H1 (cell line): Measurements from ENCODE around the gene FNDC3A. TPM values are rescaled to one million over a fixed set of nuclear protein-coding genes. Genes with fewer than 3 reads are reported as not detected.

Experiments
- CTCF ChIA-PET: fragments of 300-600 bp; sonication (Branson Sonifier 250); formaldehyde crosslinking; loops from one replicate; lab custom pipeline; 2021; ENCODE audit not compliant: partially characterized antibody; lab: Charles Lee
- POLR2A ChIA-PET: fragments of 300-600 bp; sonication (Branson Sonifier 250); formaldehyde crosslinking; loops from one replicate; lab custom pipeline; 2021; ENCODE audit warnings: inconsistent platforms; ENCODE audit not compliant: partially characterized antibody; lab: Charles Lee
- DNase-seq, 2 experiments: peaks; one replicate each; pipeline versions ENCODE4 v3.0.0 to v3.0.0-alpha.2; 2010 to 2022; ENCODE audit warnings: low spot score in 2 of 2, low read depth in 1 of 2, mixed read lengths in 1 of 2
- FAIRE-seq: peaks from 2 replicates; lab custom pipeline; 2011; peaks lifted over from hg19 to GRCh38; lab: Jason Lieb, UNC
- H2AFZ ChIP-seq: 2 replicates; pipeline ENCODE4 v1.8.1; 2012; ENCODE audit warnings: low read length, inconsistent platforms
- H2AK5ac ChIP-seq: 2 replicates; pipeline ENCODE4 v1.6.1; 2013; ENCODE audit warnings: low read depth, low read length
- H2BK120ac ChIP-seq: replicated peaks from 2 replicates; pipeline ENCODE3; 2013; ENCODE audit warnings: low read depth, low read length, inconsistent platforms
- H2BK12ac ChIP-seq: 2 replicates; pipeline ENCODE4 v1.6.1; 2013; ENCODE audit warnings: low read depth, low read length
- H2BK15ac ChIP-seq: 2 replicates; pipeline ENCODE4 v1.6.1; 2013; ENCODE audit warnings: low read length
- H2BK20ac ChIP-seq: 2 replicates; pipeline ENCODE4 v1.6.1; 2013; ENCODE audit warnings: low read length
- H2BK5ac ChIP-seq: 2 replicates; pipeline ENCODE4 v1.6.1; 2013; ENCODE audit warnings: low read depth, low read length
- H3K14ac ChIP-seq: 2 replicates; pipeline ENCODE4 v1.6.1; 2013; ENCODE audit warnings: inconsistent platforms; ENCODE audit not compliant: insufficient read length
- H3K18ac ChIP-seq: 2 replicates; pipeline ENCODE4 v1.6.1; 2013; ENCODE audit warnings: low read length; ENCODE audit errors: extremely low read depth
- H3K23ac ChIP-seq: 2 replicates; pipeline ENCODE4 v1.6.1; 2013; ENCODE audit warnings: inconsistent platforms; ENCODE audit not compliant: insufficient read length
- H3K23me2 ChIP-seq: 2 replicates; pipeline ENCODE4 v1.6.1; 2013; ENCODE audit warnings: low read depth, low read length
- H3K27ac ChIP-seq: 2 replicates; pipeline ENCODE4 v1.6.1; 2011; ENCODE audit warnings: low read depth, low read length, inconsistent platforms
- H3K27me3 ChIP-seq, 4 experiments: replicated peaks in 1 of 4; 1 replicate in 1 of 4; 2 replicates in 3 of 4; pipeline versions ENCODE4 v1.6.1 to v1.8.1; 2011 to 2013; ENCODE audit warnings: low read length in 3 of 4, mild to moderate bottlenecking in 3 of 4, inconsistent platforms in 2 of 4, mixed read lengths in 2 of 4, moderate library complexity in 1 of 4; ENCODE audit not compliant: control insufficient read depth in 3 of 4, insufficient read depth in 3 of 4; ENCODE audit errors: extremely low read depth in 1 of 4
- H3K36me3 ChIP-seq, 4 experiments: 2 replicates each; pipeline versions ENCODE4 v1.6.1 to v1.8.1; 2011 to 2013; ENCODE audit warnings: mild to moderate bottlenecking in 4 of 4, low read length in 3 of 4, moderate library complexity in 2 of 4, control low read depth in 1 of 4, inconsistent platforms in 1 of 4; ENCODE audit not compliant: insufficient read depth in 4 of 4, control insufficient read depth in 2 of 4
- H3K4ac ChIP-seq: replicated peaks from 2 replicates; pipeline ENCODE3; 2013; ENCODE audit warnings: low read length, low read depth, mixed read lengths, inconsistent platforms; ENCODE audit not compliant: insufficient read length
- H3K4me1 ChIP-seq, 4 experiments: replicated peaks in 1 of 4; 1 replicate in 1 of 4; 2 replicates in 3 of 4; pipeline versions ENCODE4 v1.6.1 to v1.8.1; 2011 to 2013; ENCODE audit warnings: low read length in 3 of 4, inconsistent platforms in 2 of 4, mixed read lengths in 1 of 4; ENCODE audit not compliant: insufficient read depth in 4 of 4, control insufficient read depth in 3 of 4
- H3K4me2 ChIP-seq, 2 experiments: 2 replicates each; pipeline versions ENCODE4 v1.6.1 to v1.8.1; 2011 to 2013; ENCODE audit warnings: low read depth in 2 of 2, low read length in 2 of 2, control low read depth in 1 of 2, inconsistent platforms in 1 of 2, mild to moderate bottlenecking in 1 of 2; ENCODE audit not compliant: insufficient read depth in 1 of 2
- H3K4me3 ChIP-seq, 4 experiments: fragments of 200-600, 300-600 bp in 1 of 4; sonication (generic), shearing (Covaris generic), sonication (Bioruptor Twin) in 1 of 4; 2 replicates each; pipeline versions ENCODE4 v1.5.1 to v1.8.1; 2011 to 2016; ENCODE audit warnings: low read length in 4 of 4, low read depth in 3 of 4, control low read depth in 2 of 4, inconsistent platforms in 2 of 4, mild to moderate bottlenecking in 2 of 4, mixed read lengths in 1 of 4, moderate library complexity in 1 of 4; ENCODE audit not compliant: insufficient read depth in 2 of 4; ENCODE audit errors: extremely low read depth in 1 of 4
- H3K56ac ChIP-seq: replicated peaks from 2 replicates; pipeline ENCODE3; 2013; ENCODE audit warnings: low read depth, mild to moderate bottlenecking, mixed read lengths, low read length, inconsistent platforms; ENCODE audit not compliant: insufficient read length
- H3K79me1 ChIP-seq: 2 replicates; pipeline ENCODE4 v1.6.1; 2013; ENCODE audit warnings: low read depth, low read length, control low read depth
- H3K79me2 ChIP-seq, 2 experiments: 2 replicates each; pipeline versions ENCODE4 v1.6.1 to v1.8.1; 2012 to 2013; ENCODE audit warnings: low read length in 2 of 2, mild to moderate bottlenecking in 2 of 2, inconsistent platforms in 1 of 2; ENCODE audit not compliant: insufficient read depth in 2 of 2, control insufficient read depth in 1 of 2
- H3K9ac ChIP-seq, 4 experiments: replicated peaks in 1 of 4; 1 replicate in 1 of 4; 2 replicates in 3 of 4; pipeline versions ENCODE4 v1.6.1 to v1.8.1; 2011 to 2013; ENCODE audit warnings: low read depth in 3 of 4, low read length in 3 of 4, control low read depth in 2 of 4, mild to moderate bottlenecking in 2 of 4, moderate library complexity in 2 of 4, inconsistent platforms in 1 of 4; ENCODE audit errors: extremely low read depth in 1 of 4
- H3K9me3 ChIP-seq, 2 experiments: 2 replicates each; pipeline versions ENCODE4 v1.6.1 to v1.8.1; 2012 to 2013; ENCODE audit warnings: mild to moderate bottlenecking in 2 of 2, moderate library complexity in 2 of 2, control low read depth in 1 of 2, inconsistent platforms in 1 of 2, low read depth in 1 of 2, low read length in 1 of 2, mixed read lengths in 1 of 2; ENCODE audit not compliant: insufficient read depth in 2 of 2
- H4K20me1 ChIP-seq, 2 experiments: replicated peaks in 1 of 2; 2 replicates each; pipeline versions ENCODE3 to v1.8.1; 2011 to 2013; ENCODE audit warnings: inconsistent platforms in 2 of 2, low read length in 2 of 2, mild to moderate bottlenecking in 1 of 2; ENCODE audit not compliant: insufficient read depth in 2 of 2, control insufficient read depth in 1 of 2
- H4K5ac ChIP-seq: 2 replicates; pipeline ENCODE4 v1.6.1; 2013; ENCODE audit warnings: low read length, low read depth, mixed read lengths, inconsistent platforms; ENCODE audit not compliant: insufficient read length
- H4K8ac ChIP-seq: 2 replicates; pipeline ENCODE4 v1.8.0; 2013; ENCODE audit warnings: mild to moderate bottlenecking, moderate library complexity, low read length, inconsistent platforms; ENCODE audit not compliant: insufficient read depth; ENCODE audit errors: extremely low read depth
- H4K91ac ChIP-seq: replicated peaks from 2 replicates; pipeline ENCODE3; 2013; ENCODE audit warnings: low read length, mixed read lengths, inconsistent platforms; ENCODE audit not compliant: insufficient read length
- CTCF ChIP-seq, 3 experiments: IDR thresholded peaks; 1 replicate in 2 of 3; 2 replicates in 1 of 3; pipeline versions ENCODE4 v1.5.1 to v1.6.1; 2011; ENCODE audit warnings: low read length in 3 of 3, mild to moderate bottlenecking in 3 of 3, inconsistent platforms in 2 of 3, low read depth in 1 of 3, moderate library complexity in 1 of 3; ENCODE audit not compliant: insufficient read depth in 1 of 3; ENCODE audit errors: control extremely low read depth in 1 of 3
- E2F6 ChIP-seq: IDR thresholded peaks from 2 replicates; pipeline ENCODE4 v1.6.1; 2012; ENCODE audit warnings: inconsistent platforms
- JUN ChIP-seq: IDR thresholded peaks from 2 replicates; pipeline ENCODE4 v1.6.1; 2011; ENCODE audit warnings: low read depth, mild to moderate bottlenecking, improper control_type of control experiment, low read length
- KDM4A ChIP-seq: IDR thresholded peaks from one replicate; pipeline ENCODE4 v1.7.1; 2012; ENCODE audit warnings: low read depth, mild to moderate bottlenecking, moderate library complexity, low read length, inconsistent platforms; ENCODE audit not compliant: severe bottlenecking
- MAFK ChIP-seq: IDR thresholded peaks from 2 replicates; pipeline ENCODE4 v1.6.1; 2012; ENCODE audit warnings: low read depth, mild to moderate bottlenecking, improper control_type of control experiment, low read length
- NANOG ChIP-seq: IDR thresholded peaks from 2 replicates; pipeline ENCODE4 v1.6.1; 2011; ENCODE audit warnings: low read length, low read depth, mild to moderate bottlenecking, inconsistent platforms; ENCODE audit not compliant: insufficient read depth, poor library complexity, severe bottlenecking
- RAD21 ChIP-seq, 2 experiments: IDR thresholded peaks in 1 of 2; conservative IDR thresholded peaks in 1 of 2; 2 replicates each; pipeline ENCODE4 v1.6.1; 2011; ENCODE audit warnings: low read depth in 2 of 2, low read length in 2 of 2, improper control_type of control experiment in 1 of 2, inconsistent platforms in 1 of 2, mild to moderate bottlenecking in 1 of 2, moderate library complexity in 1 of 2
- RFX5 ChIP-seq: IDR thresholded peaks from 2 replicates; pipeline ENCODE4 v1.6.1; 2011; ENCODE audit warnings: low read depth, low read length, improper control_type of control experiment, borderline replicate concordance
- SIN3A ChIP-seq, 2 experiments: IDR thresholded peaks in 1 of 2; conservative IDR thresholded peaks in 1 of 2; 2 replicates each; pipeline ENCODE4 v1.6.1; 2011 to 2012; ENCODE audit warnings: low read length in 2 of 2, improper control_type of control experiment in 1 of 2, low read depth in 1 of 2, mild to moderate bottlenecking in 1 of 2
- SP2 ChIP-seq: IDR thresholded peaks from 2 replicates; pipeline ENCODE4 v1.6.1; 2012; ENCODE audit warnings: mild to moderate bottlenecking, low read length, inconsistent platforms
- WGBS, 2 experiments: shearing (Covaris generic) in 1 of 2; methylation state at CpG; one replicate each; pipeline versions ENCODE4 v1.1.6 to v1.1.7; 2013 to 2015; ENCODE audit warnings: low lambda C conversion rate in 2 of 2, mixed read lengths in 2 of 2, inconsistent platforms in 1 of 2, low coverage in 1 of 2, missing lambda C conversion rate in 1 of 2; ENCODE audit not compliant: insufficient replicate concordance in 2 of 2, insufficient coverage in 1 of 2, insufficient read length in 1 of 2; ENCODE audit errors: extremely low coverage in 1 of 2, missing lambda C conversion rate in 1 of 2; 5-methylcytosine and 5-hydroxymethylcytosine counted together
- polyA plus RNA-seq, 7 experiments: library from polyadenylated mRNA; depleted of rRNA in 3 of 7; stranded (reverse) in 5 of 7; unstranded in 2 of 7; fragments of >200 nt in 5 of 7; fragments of 200-250 nt in 2 of 7; gene quantifications; 1 replicate in 5 of 7; 2 replicates in 1 of 7; 4 replicates in 1 of 7; pipeline versions ENCODE4 v1.2.1 to v1.2.3, GENCODE V29; 2011 to 2013; ENCODE audit warnings: missing spikeins in 2 of 7, mixed read lengths in 2 of 7
- total RNA-seq: library from RNA; stranded (reverse); fragmentation: NEBNext Ultra II Directional; extraction: Animal tissue kit (Norgen Biotek cat#: 25700); gene quantifications from 2 replicates; pipeline ENCODE4 v1.2.1, GENCODE V29; 2021

FNDC3A gene
- total and polyA plus RNA-seq, 2 of the 8 experiments (the other 6 are each of a cell fraction or from before 2014, with no cell fraction given), result 14.6 to 26.0 TPM

GRCh38 chr13:49206641-49207040, 230.9 kb downstream of the FNDC3A start:
- H2BK20ac ChIP-seq, result no peak overlapping the region
- H3K4me1 ChIP-seq, result no peaks in the 10 kb centered on the region
- WGBS, 2 experiments, result 88% methylated on average over 3 of the region's 3 CpGs; no CpG with 5 or more reads in 1 of the 2 experiments
- H3K14ac ChIP-seq, result no peak overlapping the region
- DNase-seq (no peak), FAIRE-seq (no peak)
- H4K91ac ChIP-seq, result no peak overlapping the region
- H2BK15ac ChIP-seq, result no peak overlapping the region
- H3K79me2 ChIP-seq, result no peaks in the 10 kb centered on the region
- no peak overlapping the region for H3K4me3 ChIP-seq
- no peak overlapping the region for H3K4me2 ChIP-seq
- peaks cover 2 to 48% (median 15%) of the 10 kb centered on the region in 4 experiments; a peak in 6 of 8 replicates for H3K36me3 ChIP-seq
- CTCF ChIA-PET, result interaction anchor here (0.6 to 1.1 kb wide), 2 partner anchors 75 to 96 kb away, joined by 3 read pairs; no protein-coding TSS in a partner anchor
- H3K9ac ChIP-seq, result no peak overlapping the region
- H2BK5ac ChIP-seq, result no peak overlapping the region
- no peak overlapping the region for H4K8ac ChIP-seq
- peaks cover 0 to 1% of the 10 kb centered on the region in 2 experiments for H4K20me1 ChIP-seq
- no peak overlapping the region for H2BK120ac ChIP-seq
- no peak overlapping the region for H4K5ac ChIP-seq
- no peak overlapping the region for H2AFZ ChIP-seq
- H3K4ac ChIP-seq, result no peak overlapping the region
- H3K27me3 ChIP-seq, result no peaks in the 10 kb centered on the region
- POLR2A ChIA-PET, result no interaction called here
- H3K23me2 ChIP-seq, result no peaks in the 10 kb centered on the region; the same call in 1 of the 2 replicates
- H3K9me3 ChIP-seq, result no peaks in the 10 kb centered on the region
- no peak overlapping the region for H3K56ac ChIP-seq
- H3K79me1 ChIP-seq, result no peaks in the 10 kb centered on the region
- no peak overlapping the region for H3K18ac ChIP-seq
- H3K27ac ChIP-seq, result no peak overlapping the region
- no peak overlapping the region for H2BK12ac ChIP-seq
- no peak overlapping the region for H3K23ac ChIP-seq
- no peak overlapping the region for H2AK5ac ChIP-seq
- TF ChIP-seq NANOG (no peak), RAD21 (IDR thresholded peaks at IDR 0.05 in 1 of 2, conservative IDR thresholded peaks at IDR 0.05 in 1 of 2; ENCODE audit: low read depth in 2 of 2, low read length in 2 of 2) (no peak), CTCF (IDR thresholded peaks at IDR 0.05; ENCODE audit: control extremely low read depth in 1 of 3, insufficient read depth in 1 of 3, low read depth in 1 of 3, low read length in 3 of 3) (no peak), SP2 (no peak), RFX5 (no peak), KDM4A (no peak), JUN (no peak), MAFK (no peak), SIN3A (conservative IDR thresholded peaks at IDR 0.05 in 1 of 2, IDR thresholded peaks at IDR 0.05 in 1 of 2; ENCODE audit: low read depth in 1 of 2, low read length in 2 of 2) (no peak), E2F6 (no peak)
